GM23338 (cell line): ENCODE measurements around the gene MEGF6. TPM values are rescaled to one million over a fixed set of nuclear protein-coding genes. Genes with fewer than 3 reads are reported as not detected.

Experiments
- ATAC-seq: fragments of 200-7000 bp; cut with Tn5 transposase; 3 replicates; pipeline ENCODE4 v1.9.1; 2020
- DNase-seq: peaks from one replicate; pipeline ENCODE4 v3.0.0-alpha.2; 2015; ENCODE audit warnings: low spot score
- H2AFZ ChIP-seq: fragments of 200-600 bp; sonication (generic); 2 replicates; pipeline ENCODE4 v1.8.0; 2016; ENCODE audit warnings: antibody characterized with exemption, mild to moderate bottlenecking, moderate library complexity
- H3F3A ChIP-seq: fragments of 200-600 bp; sonication (generic); replicated peaks from 2 replicates; pipeline ENCODE4 v1.8.0; 2017; ENCODE audit warnings: antibody characterized with exemption, mixed run types, low read depth
- H3K27ac ChIP-seq: fragments of 200-600 bp; sonication (generic); 2 replicates; pipeline ENCODE4 v1.6.1; 2016; ENCODE audit warnings: low read depth
- H3K27me3 ChIP-seq: fragments of 200-600 bp; sonication (generic); 2 replicates; pipeline ENCODE4 v1.8.0; 2016; ENCODE audit warnings: mild to moderate bottlenecking, mixed run types, moderate library complexity; ENCODE audit not compliant: insufficient read depth
- H3K36me3 ChIP-seq: fragments of 200-600 bp; sonication (generic); 2 replicates; pipeline ENCODE4 v1.8.0; 2016; ENCODE audit warnings: mild to moderate bottlenecking; ENCODE audit not compliant: insufficient read depth
- H3K4me1 ChIP-seq: fragments of 200-600 bp; sonication (generic); 2 replicates; pipeline ENCODE4 v1.8.0; 2016; ENCODE audit warnings: mild to moderate bottlenecking, moderate library complexity; ENCODE audit not compliant: insufficient read depth
- H3K4me2 ChIP-seq: fragments of 200-600 bp; sonication (generic); 2 replicates; pipeline ENCODE4 v1.7.1; 2017; ENCODE audit warnings: mixed run types
- H3K4me3 ChIP-seq: fragments of 200-600 bp; sonication (generic); 2 replicates; pipeline ENCODE4 v1.6.1; 2016; ENCODE audit warnings: mixed run types
- H3K79me2 ChIP-seq: fragments of 200-600 bp; sonication (generic); replicated peaks from 2 replicates; pipeline ENCODE4 v1.8.0; 2017; ENCODE audit warnings: mild to moderate bottlenecking; ENCODE audit not compliant: insufficient read depth
- H3K9me2 ChIP-seq: fragments of 200-600 bp; sonication (generic); 2 replicates; pipeline ENCODE4 v1.8.0; 2017; ENCODE audit not compliant: insufficient read depth
- H4K20me1 ChIP-seq: fragments of 200-600 bp; sonication (generic); replicated peaks from 2 replicates; pipeline ENCODE4 v1.8.0; 2017; ENCODE audit warnings: mild to moderate bottlenecking; ENCODE audit not compliant: insufficient read depth
- H3K27ac Mint-ChIP-seq: 2 replicates; pipeline ENCODE4 v1.8.0; 2020; ENCODE audit warnings: inconsistent platforms, mild to moderate bottlenecking, moderate library complexity, mixed read lengths
- H3K27me3 Mint-ChIP-seq: 3 replicates; pipeline ENCODE4 v1.8.0; 2022; ENCODE audit warnings: low read depth, mild to moderate bottlenecking, moderate library complexity, mixed read lengths, inconsistent platforms; ENCODE audit not compliant: insufficient read depth, poor library complexity
- H3K36me3 Mint-ChIP-seq: 3 replicates; pipeline ENCODE4 v1.8.0; 2021; ENCODE audit warnings: low read depth, mild to moderate bottlenecking, inconsistent platforms, moderate library complexity, mixed read lengths
- H3K4me1 Mint-ChIP-seq: 3 replicates; pipeline ENCODE4 v1.8.0; 2020; ENCODE audit warnings: mild to moderate bottlenecking, inconsistent platforms, mixed read lengths
- H3K4me3 Mint-ChIP-seq: 3 replicates; pipeline ENCODE4 v1.8.0; 2021; ENCODE audit warnings: moderate library complexity, mild to moderate bottlenecking, inconsistent platforms, mixed read lengths
- H3K9me3 Mint-ChIP-seq: 3 replicates; pipeline ENCODE4 v1.8.0; 2020; ENCODE audit warnings: moderate library complexity, mild to moderate bottlenecking, inconsistent platforms, mixed read lengths
- CREB1 ChIP-seq: fragments of 250-450 bp; sonication (Bioruptor Pico); IDR thresholded peaks from 2 replicates; pipeline ENCODE4 v1.5.0; 2020; ENCODE audit warnings: low read depth, mild to moderate bottlenecking, moderate library complexity
- ETS1 ChIP-seq: IDR thresholded peaks from 2 replicates; pipeline ENCODE4 v1.6.1; 2016; ENCODE audit warnings: antibody characterized with exemption
- EZH2phosphoT487 ChIP-seq: fragments of 200-600 bp; sonication (generic); IDR thresholded peaks from one replicate; pipeline ENCODE4 v1.8.1; 2018; ENCODE audit warnings: antibody characterized with exemption; ENCODE audit not compliant: unreplicated experiment
- NANOG ChIP-seq: IDR thresholded peaks from 2 replicates; pipeline ENCODE4 v1.6.1; 2016; ENCODE audit warnings: antibody characterized with exemption, borderline replicate concordance
- POLR2AphosphoS5 ChIP-seq: IDR thresholded peaks from 2 replicates; pipeline ENCODE4 v1.6.1; 2016; ENCODE audit warnings: antibody characterized with exemption, low read depth
- STAT1 ChIP-seq: IDR thresholded peaks from one replicate; pipeline ENCODE4 v1.6.1; 2016; ENCODE audit warnings: antibody characterized with exemption; ENCODE audit not compliant: unreplicated experiment
- ZNF114 ChIP-seq: fragments of 250-450 bp; sonication (Bioruptor Pico); IDR thresholded peaks from 2 replicates; pipeline ENCODE4 v1.5.0; 2020; ENCODE audit warnings: mild to moderate bottlenecking, moderate library complexity
- ZNF462 ChIP-seq: fragments of 250-450 bp; sonication (Bioruptor Pico); IDR thresholded peaks from 2 replicates; pipeline ENCODE4 v1.5.0; 2020; ENCODE audit warnings: mild to moderate bottlenecking, moderate library complexity
- polyA plus RNA-seq: library from polyadenylated mRNA; unstranded; fragments of >200 nt; fragmentation: Nextera tagmentation; extraction: Ambion mirVana; gene quantifications from 2 replicates; pipeline ENCODE4 v1.2.1, GENCODE V29; 2016
- total RNA-seq: library from RNA; depleted of rRNA; stranded (reverse); fragments of >200 nt; shearing (Covaris generic); gene quantifications from 2 replicates; pipeline ENCODE4 v1.2.3, GENCODE V29; 2014

Gene MEGF6
- total and polyA plus RNA-seq, 2 experiments from 2014 or later = 4.0 to 21.4 TPM

- TF ChIP-seq ETS1 (no peak), NANOG (no peak), ZNF462 (CRISPR knock-in tag) (no peak), EZH2phosphoT487 (no peak), CREB1 (no peak)
Measured at GRCh38 chr1:3548156-3548893, 63.0 kb downstream of the MEGF6 start (continued).

- Mint-ChIP-seq H3K27me3 (peaks cover 2% of the 10 kb centered on the region), H3K9me3 (no peaks in the 10 kb centered on the region), H3K36me3 (no peaks in the 10 kb centered on the region), H3K4me1 (peaks cover 16% of the 10 kb centered on the region), H3K4me3 (no peak overlapping the region), H3K27ac (no peak overlapping the region; the same call in 1 of the 2 replicates)
- Histone ChIP-seq H3K79me2 (no peaks in the 10 kb centered on the region), H3K4me1 (no peaks in the 10 kb centered on the region), H3K4me2 (no peak overlapping the region), H3F3A (no peaks in the 10 kb centered on the region), H3K27ac (0 out of 2 replicates have a peak overlapping the region, but pooled peaks have one; percentile 14), H3K27me3 (no peaks in the 10 kb centered on the region), H3K36me3 (no peaks in the 10 kb centered on the region), H2AFZ (no peak overlapping the region), H4K20me1 (no peaks in the 10 kb centered on the region), H3K4me3 (no peak overlapping the region), H3K9me2 (no peaks in the 10 kb centered on the region)
- no peak for DNase-seq
- ATAC-seq = peak; percentile 17
- TF ChIP-seq NANOG = no peak
- no peak for TF ChIP-seq ZNF114 (CRISPR knock-in tag)
- no peak for TF ChIP-seq STAT1
- TF ChIP-seq POLR2AphosphoS5 = no peak
Measured at GRCh38 chr1:3547055-3548005, 64.0 kb downstream of the MEGF6 start.
